AG04450 (cell line): ENCODE measurements around the gene SCNN1G. TPM values are rescaled to one million over a fixed set of nuclear protein-coding genes. Genes with fewer than 3 reads are reported as not detected.
"Not testable (repeated sequence)": the region's sequence is repeated elsewhere in the genome, so short reads cannot be mapped to it uniquely, and the experiment has no call there.

Source experiments
- CTCF ChIA-PET: fragments of 300-600, 350-600 bp; formaldehyde crosslinking; extraction: SDS; loops from one replicate; lab custom pipeline; 2022; ENCODE audit warnings: antibody characterized with exemption, inconsistent platforms; lab: Charles Lee
- POLR2A ChIA-PET: fragments of 350-600 bp; formaldehyde crosslinking; extraction: SDS; loops from one replicate; lab custom pipeline; 2021; ENCODE audit warnings: antibody characterized with exemption, inconsistent platforms; lab: Yijun Ruan, JAX
- DNase-seq: peaks from one replicate; pipeline ENCODE4 v3.0.0-alpha.2; 2011; ENCODE audit warnings: low read depth, low spot score
- H3K27ac ChIP-seq: one replicate; pipeline ENCODE4 v1.5.1; 2012; ENCODE audit warnings: low read depth, low read length, control low read depth
- H3K27me3 ChIP-seq: one replicate; pipeline ENCODE4 v1.6.0; 2012; ENCODE audit warnings: low read length; ENCODE audit not compliant: control insufficient read depth, insufficient read depth
- H3K4me3 ChIP-seq: 2 replicates; pipeline ENCODE4 v1.5.1; 2011; ENCODE audit warnings: mild to moderate bottlenecking, low read depth, low read length, control low read depth
- H3K9me3 ChIP-seq: 2 replicates; pipeline ENCODE4 v1.5.1; 2012; ENCODE audit warnings: low read length; ENCODE audit not compliant: control insufficient read depth, insufficient read depth
- CTCF ChIP-seq: IDR thresholded peaks from 2 replicates; pipeline ENCODE4 v1.5.1; 2011; ENCODE audit warnings: low read depth, low read length, control low read depth, inconsistent platforms
- polyA plus RNA-seq: library from polyadenylated mRNA; depleted of rRNA; stranded (reverse); fragments of >200 nt; gene quantifications from 2 replicates; pipeline ENCODE4 v1.2.3, GENCODE V29; 2011

Gene SCNN1G
- polyA plus RNA-seq, 1 experiment, result not detected

GRCh38 chr16:23244122-23244521 lies 61.6 kb downstream of the SCNN1G start:
- H3K4me3 ChIP-seq, result no peak overlapping the region
- no peaks in the 10 kb centered on the region for H3K9me3 ChIP-seq
- CTCF ChIA-PET, result no interaction called here

GRCh38 chr16:23245268-23245667 lies 62.7 kb downstream of the SCNN1G start:
- Histone ChIP-seq H3K9me3 (no peaks in the 10 kb centered on the region), H3K27me3 (no peaks in the 10 kb centered on the region), H3K4me3 (no peak overlapping the region), H3K27ac (no peak overlapping the region)
- no peak for DNase-seq
- CTCF ChIA-PET, result no interaction called here
- TF ChIP-seq CTCF, result no peak
- POLR2A ChIA-PET, result no interaction called here

More at GRCh38 chr16:23244122-23244521, 61.6 kb downstream of the SCNN1G start:
- POLR2A ChIA-PET, result no interaction called here
- TF ChIP-seq CTCF, result no peak
- no peak for DNase-seq
- Histone ChIP-seq H3K27ac (no peak overlapping the region), H3K27me3 (no peaks in the 10 kb centered on the region)

DNA sequence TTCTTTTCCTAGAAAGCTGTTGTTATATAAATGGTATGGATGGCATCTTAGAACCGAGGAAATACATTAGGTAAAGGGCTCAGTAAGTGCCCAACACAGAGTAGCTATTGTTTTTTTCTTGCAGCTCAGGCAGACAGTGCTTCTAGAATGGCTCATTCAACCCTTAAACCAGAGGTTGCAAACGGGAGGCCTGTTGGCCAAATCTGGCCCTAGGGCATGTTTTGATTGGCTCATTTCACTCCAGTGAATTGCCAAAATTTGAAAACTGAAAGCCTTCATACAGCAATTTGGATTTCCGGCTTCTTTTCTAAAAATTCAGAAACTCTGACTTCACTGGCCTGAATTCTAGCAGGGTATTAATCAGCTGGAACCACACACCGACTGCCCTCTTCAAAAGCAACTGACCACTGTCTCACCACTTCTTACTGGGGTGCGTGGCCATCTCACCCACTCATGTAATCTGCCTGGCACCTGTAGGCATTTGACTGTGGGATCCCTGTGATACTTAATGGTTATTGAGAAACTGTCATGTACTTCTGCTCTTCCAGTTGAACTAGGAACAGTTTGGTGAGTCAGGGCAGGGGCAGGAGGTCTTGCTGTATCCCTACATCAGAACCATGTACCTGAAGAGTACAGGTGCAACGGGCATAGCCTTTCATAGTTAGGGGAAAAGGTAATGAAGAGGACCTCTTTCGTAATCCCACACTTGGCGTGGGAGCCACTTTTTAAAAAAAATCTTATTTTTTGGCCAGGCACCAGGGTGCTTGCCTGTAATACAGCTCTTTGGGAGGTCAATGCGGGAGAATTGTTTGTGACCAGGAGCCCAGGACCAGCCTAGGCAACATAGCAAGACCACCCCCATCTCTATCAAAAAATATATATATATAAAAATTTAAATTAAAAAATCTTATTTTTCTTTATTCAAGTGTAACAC lies 66.0 kb downstream of the SCNN1G start:
- ChIA-PET CTCF (interaction anchor here (0.6 kb wide), 1 partner anchor 370 kb away, joined by 3 read pairs; no protein-coding TSS in a partner anchor), POLR2A (no interaction called here)
- no peak for TF ChIP-seq CTCF

DNA sequence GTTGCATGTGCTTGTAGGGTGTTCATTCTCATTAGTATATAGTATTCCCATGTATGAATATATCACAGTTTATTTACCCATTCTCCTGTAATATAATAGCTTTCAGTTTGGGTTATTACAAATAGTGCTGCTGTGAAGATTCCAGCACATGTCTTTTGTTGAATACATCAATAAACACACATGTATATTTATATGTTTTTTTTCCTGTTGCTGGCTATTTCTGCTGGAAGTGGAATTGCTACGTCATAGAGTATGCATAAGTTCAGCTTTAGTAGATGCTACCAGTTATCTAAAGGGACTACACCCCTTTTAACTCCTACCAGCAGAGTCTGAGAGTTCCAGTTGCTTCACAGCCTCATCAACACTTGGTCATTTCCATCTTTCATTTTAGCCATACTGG lies 67.3 kb downstream of the SCNN1G start:
- H3K27me3 ChIP-seq, result peaks cover 3% of the 10 kb centered on the region
- no peaks in the 10 kb centered on the region for H3K9me3 ChIP-seq
- DNase-seq, result no peak
- ChIA-PET POLR2A (no interaction called here), CTCF (no interaction called here)
- no peak for TF ChIP-seq CTCF
- H3K27ac ChIP-seq, result no peak overlapping the region
- no peak overlapping the region for H3K4me3 ChIP-seq

More for the DNA sequence above, 66.0 kb downstream of the SCNN1G start:
- H3K27ac ChIP-seq, result no peak overlapping the region
- H3K27me3 ChIP-seq, result peaks cover 3% of the 10 kb centered on the region
- no peak for DNase-seq
- H3K4me3 ChIP-seq, result no peak overlapping the region
- no peaks in the 10 kb centered on the region for H3K9me3 ChIP-seq

DNA sequence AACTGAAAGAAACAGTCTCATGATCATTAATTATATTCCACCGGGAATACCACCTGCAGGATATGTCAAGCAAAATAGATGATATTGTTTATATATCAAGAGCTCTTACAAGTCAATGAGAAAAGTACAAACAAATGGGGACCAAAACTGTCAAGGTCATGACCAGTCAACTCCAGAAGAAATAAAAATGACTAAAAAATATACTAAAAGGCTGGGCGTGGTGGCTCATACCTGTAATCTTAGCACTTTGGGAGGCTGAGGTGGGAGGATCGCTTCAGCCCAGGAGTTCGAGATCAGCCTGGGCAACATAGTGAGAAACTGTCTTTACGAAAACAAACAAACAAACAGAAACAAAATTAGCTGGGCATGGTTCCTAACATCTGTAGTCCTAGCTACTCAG lies 69.8 kb downstream of the SCNN1G start:
- Histone ChIP-seq H3K4me3 (no peak overlapping the region), H3K9me3 (no peaks in the 10 kb centered on the region), H3K27me3 (peaks cover 3% of the 10 kb centered on the region), H3K27ac (no peak overlapping the region)
- TF ChIP-seq CTCF, result no peak
- POLR2A ChIA-PET, result no interaction called here
- CTCF ChIA-PET, result no interaction called here
- no peak for DNase-seq

GRCh38 chr16:23253650-23254049 lies 71.1 kb downstream of the SCNN1G start:
- POLR2A ChIA-PET, H3K27me3 ChIP-seq, H3K9me3 ChIP-seq, H3K27ac ChIP-seq, CTCF ChIA-PET, DNase-seq, H3K4me3 ChIP-seq: not testable (repeated sequence)
